ENCODE data around the gene UGGT2.

UGGT2 gene, protein sequence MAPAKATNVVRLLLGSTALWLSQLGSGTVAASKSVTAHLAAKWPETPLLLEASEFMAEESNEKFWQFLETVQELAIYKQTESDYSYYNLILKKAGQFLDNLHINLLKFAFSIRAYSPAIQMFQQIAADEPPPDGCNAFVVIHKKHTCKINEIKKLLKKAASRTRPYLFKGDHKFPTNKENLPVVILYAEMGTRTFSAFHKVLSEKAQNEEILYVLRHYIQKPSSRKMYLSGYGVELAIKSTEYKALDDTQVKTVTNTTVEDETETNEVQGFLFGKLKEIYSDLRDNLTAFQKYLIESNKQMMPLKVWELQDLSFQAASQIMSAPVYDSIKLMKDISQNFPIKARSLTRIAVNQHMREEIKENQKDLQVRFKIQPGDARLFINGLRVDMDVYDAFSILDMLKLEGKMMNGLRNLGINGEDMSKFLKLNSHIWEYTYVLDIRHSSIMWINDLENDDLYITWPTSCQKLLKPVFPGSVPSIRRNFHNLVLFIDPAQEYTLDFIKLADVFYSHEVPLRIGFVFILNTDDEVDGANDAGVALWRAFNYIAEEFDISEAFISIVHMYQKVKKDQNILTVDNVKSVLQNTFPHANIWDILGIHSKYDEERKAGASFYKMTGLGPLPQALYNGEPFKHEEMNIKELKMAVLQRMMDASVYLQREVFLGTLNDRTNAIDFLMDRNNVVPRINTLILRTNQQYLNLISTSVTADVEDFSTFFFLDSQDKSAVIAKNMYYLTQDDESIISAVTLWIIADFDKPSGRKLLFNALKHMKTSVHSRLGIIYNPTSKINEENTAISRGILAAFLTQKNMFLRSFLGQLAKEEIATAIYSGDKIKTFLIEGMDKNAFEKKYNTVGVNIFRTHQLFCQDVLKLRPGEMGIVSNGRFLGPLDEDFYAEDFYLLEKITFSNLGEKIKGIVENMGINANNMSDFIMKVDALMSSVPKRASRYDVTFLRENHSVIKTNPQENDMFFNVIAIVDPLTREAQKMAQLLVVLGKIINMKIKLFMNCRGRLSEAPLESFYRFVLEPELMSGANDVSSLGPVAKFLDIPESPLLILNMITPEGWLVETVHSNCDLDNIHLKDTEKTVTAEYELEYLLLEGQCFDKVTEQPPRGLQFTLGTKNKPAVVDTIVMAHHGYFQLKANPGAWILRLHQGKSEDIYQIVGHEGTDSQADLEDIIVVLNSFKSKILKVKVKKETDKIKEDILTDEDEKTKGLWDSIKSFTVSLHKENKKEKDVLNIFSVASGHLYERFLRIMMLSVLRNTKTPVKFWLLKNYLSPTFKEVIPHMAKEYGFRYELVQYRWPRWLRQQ (N-terminal part only)

DNA sequence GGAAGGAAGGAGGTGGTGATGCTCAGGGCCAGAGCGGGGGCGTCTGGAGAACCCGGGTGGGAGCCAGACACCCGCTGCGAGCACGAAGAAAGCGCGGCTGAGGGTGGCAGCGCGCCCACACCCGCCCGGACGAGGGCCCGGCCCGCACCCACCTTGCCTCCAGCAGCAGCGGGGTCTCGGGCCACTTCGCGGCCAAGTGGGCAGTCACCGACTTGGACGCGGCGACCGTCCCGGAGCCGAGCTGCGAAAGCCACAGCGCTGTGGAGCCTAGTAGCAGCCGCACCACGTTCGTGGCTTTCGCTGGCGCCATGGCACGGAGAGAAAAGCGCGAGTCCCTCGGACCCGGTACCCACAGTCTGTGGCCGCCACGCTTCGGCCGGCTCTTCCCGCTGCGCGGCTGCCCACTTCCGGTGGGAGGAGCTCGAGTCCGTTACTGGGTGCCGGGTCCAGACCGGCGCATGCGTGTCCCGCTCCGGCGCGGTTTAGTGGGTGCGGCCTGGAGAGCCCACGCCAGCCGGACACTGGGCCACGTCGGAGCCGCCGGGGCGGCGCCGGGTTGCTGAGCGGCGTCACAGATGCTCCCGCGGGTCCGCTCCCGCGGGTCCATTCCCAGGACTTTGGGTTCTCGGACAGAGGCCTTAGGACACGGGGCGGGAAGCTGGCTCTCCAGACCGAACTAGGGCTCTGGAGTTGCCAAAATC lies at the start of gene UGGT2:
UGGT2 (minus strand) TSS at position 399 of the 701 bp plus-strand sequence; CDS start at position 310, 89 bp downstream.
- peak; percentile 74 for DNase-seq (ENCODE audit: low spot score)

GRCh38 chr13:96100457-96101220 lies 47.4 kb upstream of the UGGT2 start:
- DNase-seq (ENCODE audit: low spot score) = no peak

GRCh38 chr13:96093296-96094006 lies 40.2 kb upstream of the UGGT2 start:
- DNase-seq (ENCODE audit: low spot score) = no peak

DNA sequence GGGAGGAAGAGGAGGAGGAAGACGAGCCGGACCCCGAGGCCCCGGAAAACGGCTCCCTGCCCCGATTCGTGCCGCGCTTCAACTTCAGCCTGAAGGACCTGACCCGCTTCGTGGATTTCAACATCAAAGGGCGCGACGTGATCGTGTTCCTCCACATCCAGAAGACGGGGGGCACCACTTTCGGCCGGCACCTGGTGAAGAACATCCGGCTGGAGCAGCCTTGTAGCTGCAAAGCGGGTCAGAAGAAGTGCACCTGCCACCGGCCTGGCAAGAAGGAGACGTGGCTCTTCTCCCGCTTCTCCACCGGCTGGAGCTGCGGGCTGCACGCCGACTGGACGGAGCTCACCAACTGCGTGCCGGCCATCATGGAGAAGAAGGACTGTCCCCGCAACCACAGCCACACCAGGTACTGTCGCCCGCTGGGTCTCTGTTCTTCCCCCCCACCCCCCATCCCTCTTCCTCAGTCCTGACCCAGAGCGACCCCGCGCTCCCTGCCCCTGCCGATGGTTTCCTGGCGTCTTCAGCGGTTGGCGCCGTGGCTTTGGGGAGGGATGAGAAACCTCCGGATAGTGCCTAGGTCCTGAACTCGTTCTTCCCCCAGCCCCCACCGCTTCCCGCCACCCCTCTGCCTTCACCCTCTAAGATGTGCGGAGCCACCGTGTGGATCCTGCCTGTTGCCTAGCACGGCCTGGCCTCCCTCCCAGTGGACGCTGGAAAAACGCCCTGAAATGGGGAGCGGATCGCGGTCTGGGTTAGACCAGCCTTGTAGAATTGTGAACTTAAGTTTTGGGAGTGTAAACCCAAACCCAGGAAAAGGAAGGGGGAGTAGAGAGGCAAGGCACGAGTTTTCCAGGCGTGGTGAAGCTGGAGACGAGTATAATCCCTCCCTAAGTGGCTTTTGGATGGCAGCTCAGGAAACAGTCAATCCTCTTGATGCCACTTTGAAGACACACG lies 38.2 kb upstream of the UGGT2 start:
- peak; percentile 9 for DNase-seq (ENCODE audit: low spot score)

- no peak for DNase-seq (ENCODE audit: low spot score)
Measured at GRCh38 chr13:96090240-96091101, 37.3 kb upstream of the UGGT2 start.

DNA sequence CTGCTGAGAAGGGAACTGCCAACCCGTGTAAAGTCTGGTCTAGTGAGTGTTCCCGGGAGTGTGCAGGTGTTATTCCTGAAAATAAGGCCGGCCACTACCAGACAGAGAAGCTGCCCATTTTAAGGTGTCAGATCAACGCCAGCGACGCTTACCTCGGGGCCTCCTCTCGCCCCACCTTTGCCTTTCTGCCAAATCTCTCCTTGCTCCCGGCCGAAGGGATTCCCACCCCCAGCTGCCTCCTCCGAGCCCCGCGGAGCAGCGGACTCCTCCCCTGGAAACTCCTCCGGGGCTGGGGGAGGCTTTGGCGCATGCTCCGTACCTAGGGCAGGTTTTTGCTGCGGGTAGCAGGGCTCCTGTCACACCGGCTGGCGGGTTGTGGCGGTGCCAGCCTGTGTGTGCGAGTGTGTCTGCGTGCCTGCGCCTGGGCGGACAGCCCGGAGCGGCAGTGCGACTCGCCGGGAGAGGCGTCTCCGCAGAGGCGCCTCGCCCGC lies 36.6 kb upstream of the UGGT2 start, which contains the start of gene HS6ST3:
HS6ST3 (plus strand) TSS at position 359 of the 491 bp plus-strand sequence.
- DNase-seq (ENCODE audit: low spot score) = peak; percentile 14

GRCh38 chr13:96089139-96089538 lies 35.9 kb upstream of the UGGT2 start:
- DNase-seq (ENCODE audit: low spot score) = no peak

- no peak for DNase-seq (ENCODE audit: low spot score)
Measured at GRCh38 chr13:96086736-96087135, 33.5 kb upstream of the UGGT2 start.

DNA sequence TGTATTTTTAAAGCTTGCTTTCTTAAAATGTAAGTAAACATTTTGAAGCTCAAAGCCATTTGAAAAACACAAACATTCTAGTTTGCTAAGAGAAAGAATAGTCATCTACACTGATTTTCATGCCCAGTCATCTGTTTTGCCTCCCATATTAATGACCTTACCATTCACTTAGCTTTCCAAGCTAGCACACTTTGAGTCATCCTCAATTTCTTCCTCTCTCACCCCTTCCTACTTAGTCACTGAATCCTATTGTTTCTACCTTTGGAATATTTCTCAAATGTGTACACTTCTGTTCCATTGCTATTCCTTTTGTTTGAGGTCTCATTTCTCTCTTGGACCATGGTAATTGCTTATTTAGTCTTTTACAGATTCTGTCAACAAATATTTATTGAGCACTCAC lies 29.4 kb upstream of the UGGT2 start:
- DNase-seq (ENCODE audit: low spot score) = no peak

GRCh38 chr13:96081888-96082287 lies 28.7 kb upstream of the UGGT2 start:
- no peak for DNase-seq (ENCODE audit: low spot score)

- no peak for DNase-seq (ENCODE audit: low spot score)
Measured at GRCh38 chr13:96080676-96081075, 27.5 kb upstream of the UGGT2 start.

DNA sequence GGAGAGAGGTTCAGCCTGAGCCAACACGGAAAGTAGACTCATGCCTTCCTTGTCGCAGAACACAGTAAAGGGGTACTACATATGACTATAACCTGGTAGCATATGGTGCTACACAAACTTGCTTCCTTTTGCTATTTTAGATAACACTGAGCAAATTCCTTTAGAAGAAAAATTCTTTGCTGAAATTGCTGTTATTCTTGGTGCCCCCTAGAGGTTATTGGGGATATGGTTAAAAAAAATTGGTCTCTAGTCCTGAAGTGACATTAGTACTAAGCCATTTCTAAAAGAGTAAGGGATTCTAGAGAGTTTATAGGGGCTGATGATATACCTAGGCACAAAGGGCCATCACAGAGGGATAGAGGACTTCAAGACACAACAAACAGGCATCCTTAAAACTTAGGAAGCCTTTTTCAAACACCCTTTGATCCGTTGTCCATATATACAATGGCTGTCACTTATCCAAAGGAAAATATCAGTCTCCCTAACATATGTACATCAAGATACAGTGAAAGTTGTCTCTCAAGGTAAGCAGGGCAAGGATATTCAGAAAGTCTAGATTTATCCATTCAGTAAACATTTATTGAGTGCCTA lies 22.8 kb upstream of the UGGT2 start:
- peak; percentile 19 for DNase-seq (ENCODE audit: low spot score)

DNA sequence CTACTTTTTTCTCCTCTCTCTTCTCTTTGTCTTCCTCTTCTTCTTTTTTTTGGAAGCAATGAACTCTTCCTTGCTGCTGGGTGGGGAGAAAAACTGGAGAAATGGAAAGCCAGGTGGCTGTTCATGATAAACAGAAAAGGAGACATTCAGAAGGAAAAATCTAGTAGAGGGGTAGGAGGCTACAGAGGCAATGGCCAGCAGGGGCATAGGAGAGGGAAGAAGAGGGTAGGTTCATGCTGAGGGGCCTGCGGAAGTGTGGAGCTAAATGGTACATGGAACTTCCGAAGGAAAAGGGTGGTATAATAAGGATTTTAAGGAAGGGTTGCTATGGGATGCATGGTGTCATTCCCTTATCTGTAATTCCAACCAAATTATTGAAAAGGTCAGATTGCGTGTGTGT lies 19.2 kb upstream of the UGGT2 start:
- no peak for DNase-seq (ENCODE audit: low spot score)

DNA sequence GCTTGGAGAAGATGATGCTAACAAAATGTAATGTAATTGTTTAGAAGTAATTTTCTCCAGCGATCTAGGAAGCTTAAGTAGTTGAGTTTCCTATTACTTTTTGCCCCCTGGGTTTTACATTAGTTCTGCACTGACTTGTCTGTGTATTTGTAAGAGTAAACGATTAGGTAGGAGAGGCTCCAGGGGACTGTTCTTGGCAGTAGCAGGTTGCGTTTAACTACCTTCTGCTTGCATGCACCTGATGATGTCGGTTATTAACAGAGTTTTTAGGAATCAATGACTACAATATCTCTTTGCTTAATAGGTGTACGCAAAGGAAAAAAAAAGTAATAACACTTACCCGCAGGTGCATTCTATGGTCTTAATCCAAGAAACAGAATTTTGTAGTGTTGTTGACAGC lies 18.3 kb upstream of the UGGT2 start:
- DNase-seq (ENCODE audit: low spot score) = no peak

- no peak for DNase-seq (ENCODE audit: low spot score)
Measured at GRCh38 chr13:96068729-96069128, 15.5 kb upstream of the UGGT2 start.

- no peak for DNase-seq (ENCODE audit: low spot score)
Measured at GRCh38 chr13:96065849-96066248, 12.6 kb upstream of the UGGT2 start.

DNA sequence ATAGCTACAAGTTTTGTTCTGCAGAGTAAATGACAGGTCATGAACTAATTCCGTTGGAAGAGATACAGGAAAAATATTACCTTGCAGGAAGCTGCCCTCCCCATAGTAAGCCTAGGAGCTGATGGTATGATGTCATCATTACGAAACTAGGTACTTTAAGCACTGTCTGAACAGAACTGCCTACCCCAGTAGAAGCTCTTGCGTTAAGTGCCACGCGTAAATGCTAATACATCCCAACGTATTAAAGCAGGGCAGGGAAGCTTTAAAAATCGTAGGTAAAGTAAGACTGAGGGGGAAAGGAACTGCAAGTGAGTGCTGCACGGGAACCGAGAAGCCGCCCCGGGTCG lies 572 bp downstream of the UGGT2 start:
- DNase-seq (ENCODE audit: low spot score) = peak; percentile 35

Data from cerebellar cortex (tissue), 1 donor.